GM23248 (cell line): ENCODE results near the gene PTPN14. TPM values are rescaled to one million over a fixed set of nuclear protein-coding genes. Genes with fewer than 3 reads are reported as not detected.

ENCODE experiments used
- DNase-seq: peaks from one replicate; pipeline ENCODE4 v3.0.0-alpha.2; 2015
- H2AFZ ChIP-seq: fragments of 200-600 bp; sonication (generic); 2 replicates; pipeline ENCODE4 v1.6.1; 2016; ENCODE audit warnings: antibody characterized with exemption
- H3F3A ChIP-seq: fragments of 200-600 bp; sonication (generic); 2 replicates; pipeline ENCODE4 v1.6.1; 2016; ENCODE audit warnings: mild to moderate bottlenecking, antibody characterized with exemption, mixed run types; ENCODE audit not compliant: insufficient read depth
- H3K27ac ChIP-seq: fragments of 200-600 bp; sonication (generic); 2 replicates; pipeline ENCODE4 v1.5.1; 2016; ENCODE audit warnings: mild to moderate bottlenecking
- H3K27me3 ChIP-seq: fragments of 200-600 bp; sonication (generic); replicated peaks from 2 replicates; pipeline ENCODE4 v1.6.1; 2016; ENCODE audit warnings: mild to moderate bottlenecking; ENCODE audit not compliant: insufficient read depth
- H3K36me3 ChIP-seq: fragments of 200-600 bp; sonication (generic); 2 replicates; pipeline ENCODE4 v1.6.1; 2016; ENCODE audit warnings: low read depth, mild to moderate bottlenecking
- H3K4me1 ChIP-seq: fragments of 200-600 bp; sonication (generic); 2 replicates; pipeline ENCODE4 v1.6.1; 2016; ENCODE audit warnings: mild to moderate bottlenecking; ENCODE audit not compliant: insufficient read depth
- H3K4me2 ChIP-seq: fragments of 200-600 bp; sonication (generic); one replicate; pipeline ENCODE4 v1.6.1; 2016; ENCODE audit warnings: mild to moderate bottlenecking; ENCODE audit not compliant: unreplicated experiment
- H3K4me3 ChIP-seq: fragments of 200-600 bp; sonication (generic); 2 replicates; pipeline ENCODE4 v1.5.1; 2016; ENCODE audit warnings: mild to moderate bottlenecking
- H3K79me2 ChIP-seq: fragments of 200-600 bp; sonication (generic); 2 replicates; pipeline ENCODE4 v1.6.1; 2016; ENCODE audit warnings: mild to moderate bottlenecking; ENCODE audit not compliant: insufficient read depth
- H3K9ac ChIP-seq: fragments of 200-600 bp; sonication (generic); 2 replicates; pipeline ENCODE4 v1.6.1; 2016; ENCODE audit warnings: mild to moderate bottlenecking
- H3K9me2 ChIP-seq: fragments of 200-600 bp; sonication (generic); 2 replicates; pipeline ENCODE4 v1.6.1; 2016; ENCODE audit warnings: mixed run types, mild to moderate bottlenecking, moderate library complexity; ENCODE audit not compliant: insufficient read depth
- H3K9me3 ChIP-seq: fragments of 200-600 bp; sonication (generic); one replicate; pipeline ENCODE4 v1.6.1; 2017; ENCODE audit warnings: low read depth
- H4K20me1 ChIP-seq: fragments of 200-600 bp; sonication (generic); 2 replicates; pipeline ENCODE4 v1.6.0; 2016; ENCODE audit not compliant: insufficient read depth
- EZH2 ChIP-seq: fragments of 200-600 bp; sonication (generic); IDR thresholded peaks from 2 replicates; pipeline ENCODE4 v1.6.1; 2018; ENCODE audit warnings: antibody characterized with exemption, mild to moderate bottlenecking; ENCODE audit not compliant: insufficient read depth, poor library complexity, severe bottlenecking
- EZH2phosphoT487 ChIP-seq: fragments of 200-600 bp; sonication (generic); IDR thresholded peaks from 2 replicates; pipeline ENCODE4 v1.6.1; 2018; ENCODE audit warnings: antibody characterized with exemption, moderate library complexity, mild to moderate bottlenecking, low read depth; ENCODE audit not compliant: insufficient read depth
- WGBS, 2 experiments: methylation state at CpG; one replicate each; pipeline ENCODE4 v1.1.6; 2015 to 2017; ENCODE audit warnings: low lambda C conversion rate in 2 of 2, low coverage in 1 of 2; ENCODE audit errors: missing lambda C conversion rate in 2 of 2; 5-methylcytosine and 5-hydroxymethylcytosine counted together
- in situ Hi-C: fragments of 300-500 bp; cut with MboI; formaldehyde crosslinking; loops from 2 replicates; pipeline ENCODE4 v1.15.0; 2020
- polyA plus RNA-seq: library from polyadenylated mRNA; unstranded; fragments of >200 nt; fragmentation: Nextera tagmentation; extraction: Ambion mirVana; gene quantifications from 2 replicates; pipeline ENCODE4 v1.2.1, GENCODE V29; 2016
- total RNA-seq: library from RNA; depleted of rRNA; stranded (reverse); fragments of >200 nt; shearing (Covaris generic); gene quantifications from 2 replicates; pipeline ENCODE4 v1.2.3, GENCODE V29; 2014

The PTPN14 gene
- total and polyA plus RNA-seq, 2 experiments from 2014 or later, result 38.7 to 49.8 TPM

DNA sequence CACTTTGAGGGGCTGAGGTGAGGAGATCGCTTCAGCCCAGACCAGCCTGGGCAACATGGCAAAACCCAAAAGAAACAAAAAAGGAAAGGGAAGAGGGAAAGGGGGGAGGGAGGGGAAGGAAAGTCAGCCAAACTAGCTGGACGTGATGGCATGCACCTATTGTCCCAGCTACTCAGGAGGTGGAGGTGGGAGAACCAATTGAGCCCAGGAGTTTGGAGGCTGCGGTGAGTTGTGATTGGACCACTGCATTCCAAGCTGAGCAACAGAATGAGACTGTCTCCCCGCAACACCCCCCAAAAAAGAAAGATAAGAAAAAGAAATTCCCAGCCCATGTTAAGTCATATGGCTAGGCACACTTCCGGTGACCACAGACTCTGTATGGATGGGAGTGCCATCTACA, 128.4 kb downstream of the PTPN14 start:
- in situ Hi-C loops, result no loop called here
- Histone ChIP-seq H2AFZ (no peak overlapping the region), H3K9me3 (no peaks in the 10 kb centered on the region), H3K27ac (peak overlapping the region; percentile 76; the same call in 1 of the 2 replicates), H3F3A (peaks cover 95% of the 10 kb centered on the region), H3K36me3 (no peaks in the 10 kb centered on the region), H4K20me1 (no peaks in the 10 kb centered on the region), H3K9me2 (no peaks in the 10 kb centered on the region), H3K4me2 (no peak overlapping the region), H3K4me1 (peaks cover 84% of the 10 kb centered on the region), H3K79me2 (peaks cover 93% of the 10 kb centered on the region), H3K4me3 (no peak overlapping the region), H3K9ac (no peak overlapping the region), H3K27me3 (no peaks in the 10 kb centered on the region)
- no peak for TF ChIP-seq EZH2
- no peak for TF ChIP-seq EZH2phosphoT487
- DNase-seq, result no peak
- 97 to 100% methylated on average over 5 of the region's 5 CpGs for WGBS, 2 experiments

GRCh38 chr1:214422137-214422671, 129.2 kb downstream of the PTPN14 start:
- Histone ChIP-seq H3K4me3 (no peak overlapping the region), H3K9ac (peak overlapping the region; percentile 9; the same call in 1 of the 2 replicates), H4K20me1 (no peaks in the 10 kb centered on the region), H3K36me3 (no peaks in the 10 kb centered on the region), H3K27ac (peak overlapping the region; percentile 76), H3K4me2 (peak overlapping the region; percentile 46), H3K79me2 (peaks cover 98% of the 10 kb centered on the region), H3K9me3 (no peaks in the 10 kb centered on the region), H3F3A (peaks cover 94% of the 10 kb centered on the region), H2AFZ (no peak overlapping the region), H3K4me1 (peaks cover 84% of the 10 kb centered on the region), H3K9me2 (no peaks in the 10 kb centered on the region), H3K27me3 (no peaks in the 10 kb centered on the region)
- DNase-seq, result peak; percentile 82
- 40 to 53% methylated on average over 8 of the region's 8 CpGs for WGBS, 2 experiments
- TF ChIP-seq EZH2 (no peak), EZH2phosphoT487 (no peak)
- in situ Hi-C loops, result no loop called here

- no peak for TF ChIP-seq EZH2phosphoT487
- no peak for TF ChIP-seq EZH2
- in situ Hi-C loops, result no loop called here
Observed at GRCh38 chr1:214420833-214421232, 130.6 kb downstream of the PTPN14 start.

GRCh38 chr1:214420341-214420740, 131.1 kb downstream of the PTPN14 start:
- H3K9me3 ChIP-seq, result no peaks in the 10 kb centered on the region
- H3K79me2 ChIP-seq, result peaks cover 98% of the 10 kb centered on the region
- H2AFZ ChIP-seq, result no peak overlapping the region
- H3K9ac ChIP-seq, result no peak overlapping the region
- H3K4me3 ChIP-seq, result no peak overlapping the region
- in situ Hi-C loops, result no loop called here
- no peaks in the 10 kb centered on the region for H4K20me1 ChIP-seq
- TF ChIP-seq EZH2 (no peak), EZH2phosphoT487 (no peak)
- H3K36me3 ChIP-seq, result no peaks in the 10 kb centered on the region
- peaks cover 86% of the 10 kb centered on the region for H3F3A ChIP-seq
- DNase-seq, result no peak
- H3K4me1 ChIP-seq, result peaks cover 84% of the 10 kb centered on the region
- H3K27ac ChIP-seq, result no peak overlapping the region
- H3K4me2 ChIP-seq, result no peak overlapping the region
- no peaks in the 10 kb centered on the region for H3K9me2 ChIP-seq
- no peaks in the 10 kb centered on the region for H3K27me3 ChIP-seq
- WGBS, 2 experiments, result 94 to 100% methylated on average over 1 of the region's 1 CpG

More at GRCh38 chr1:214420833-214421232, 130.6 kb downstream of the PTPN14 start:
- H3K9me3 ChIP-seq, result no peaks in the 10 kb centered on the region
- 76 to 83% methylated on average over 2 of the region's 2 CpGs for WGBS, 2 experiments
- H3K4me1 ChIP-seq, result peaks cover 84% of the 10 kb centered on the region
- H2AFZ ChIP-seq, result no peak overlapping the region
- no peak overlapping the region for H3K4me3 ChIP-seq
- H3K27ac ChIP-seq, result peak overlapping the region; percentile 76; the same call in 1 of the 2 replicates
- H3K9me2 ChIP-seq, result no peaks in the 10 kb centered on the region
- peaks cover 86% of the 10 kb centered on the region for H3F3A ChIP-seq
- H3K4me2 ChIP-seq, result no peak overlapping the region
- no peaks in the 10 kb centered on the region for H3K36me3 ChIP-seq
- DNase-seq, result no peak
- no peak overlapping the region for H3K9ac ChIP-seq
- H3K79me2 ChIP-seq, result peaks cover 98% of the 10 kb centered on the region
- no peaks in the 10 kb centered on the region for H3K27me3 ChIP-seq
- no peaks in the 10 kb centered on the region for H4K20me1 ChIP-seq

DNA sequence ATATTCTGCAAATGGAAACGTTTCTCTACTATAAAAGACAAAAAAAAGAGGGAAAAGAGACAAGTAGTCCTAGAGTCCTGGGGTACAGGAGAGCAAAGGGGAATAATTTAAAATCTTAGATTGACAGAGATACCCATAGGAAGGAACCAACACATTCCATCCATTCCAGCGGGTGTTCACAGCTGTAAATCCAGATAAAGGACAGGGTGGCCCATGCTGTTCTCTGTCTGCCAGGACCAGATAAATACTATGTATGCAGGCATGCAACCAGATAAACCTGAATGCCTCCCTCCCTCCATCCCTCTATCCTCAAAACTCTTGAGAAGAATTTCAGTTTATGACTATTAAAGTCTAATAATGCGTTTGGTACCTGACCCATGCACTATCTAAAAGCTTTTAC, 131.8 kb downstream of the PTPN14 start:
- Histone ChIP-seq H3K4me2 (no peak overlapping the region), H3K36me3 (no peaks in the 10 kb centered on the region), H3K4me3 (no peak overlapping the region), H3K9me2 (no peaks in the 10 kb centered on the region), H3K27me3 (no peaks in the 10 kb centered on the region), H3K27ac (no peak overlapping the region), H2AFZ (no peak overlapping the region), H3F3A (peaks cover 85% of the 10 kb centered on the region), H3K9me3 (no peaks in the 10 kb centered on the region), H3K4me1 (peaks cover 79% of the 10 kb centered on the region), H4K20me1 (no peaks in the 10 kb centered on the region), H3K9ac (no peak overlapping the region), H3K79me2 (peaks cover 98% of the 10 kb centered on the region)
- DNase-seq, result no peak
- 70 to 73% methylated on average over 3 of the region's 3 CpGs for WGBS, 2 experiments
- no peak for TF ChIP-seq EZH2
- no peak for TF ChIP-seq EZH2phosphoT487
- in situ Hi-C loops, result no loop called here
